ENCODE data around the gene BPTF. TPM values are rescaled to one million over a fixed set of nuclear protein-coding genes. Genes with fewer than 3 reads are reported as not detected.

Gene BPTF
- total RNA-seq, 2 experiments from 2014 or later: 117 to 125 TPM

GRCh38 chr17:67850991-67851631 is 25.8 kb downstream of the BPTF start:
- TF ChIP-seq CTCF (IDR thresholded peaks at IDR 0.05): no peak
- H3K9me3 Mint-ChIP-seq: no peaks in the 10 kb centered on the region
- ATAC-seq (ENCODE audit: poor library complexity): no peak
- Histone ChIP-seq H3K27ac (ENCODE audit: low read depth in 1 of 2, low read length in 2 of 2) (no peak overlapping the region), H3K4me1 (ENCODE audit: insufficient read depth, low read length) (peaks cover 34% of the 10 kb centered on the region), H3K27me3 (ENCODE audit: control insufficient read depth in 1 of 2, insufficient read depth in 2 of 2, low read length in 2 of 2) (no peaks in the 10 kb centered on the region), H3K4me3 (ENCODE audit: low read length) (no peak overlapping the region), H3K9me3 (ENCODE audit: control insufficient read depth in 1 of 2, insufficient read depth in 1 of 2, low read length in 2 of 2) (no peaks in the 10 kb centered on the region), H3K36me3 (ENCODE audit: insufficient read depth, low read length) (peaks cover 20% of the 10 kb centered on the region)
- intact Hi-C loops (cut with DNase I, micrococcal nuclease): no loop called here
- no peak overlapping the region for H3K4me3 Mint-ChIP-seq
- CTCF ChIA-PET: interaction anchor here (1.4 kb wide), 1 partner anchor 10 kb away, joined by 4 read pairs; no protein-coding TSS in a partner anchor
- H3K4me1 Mint-ChIP-seq (ENCODE audit: low read depth): peaks cover 74% of the 10 kb centered on the region
- H3K27ac Mint-ChIP-seq: peak overlapping the region; percentile 2
- H3K36me3 Mint-ChIP-seq (ENCODE audit: low read depth): peaks cover 61% of the 10 kb centered on the region
- H3K27me3 Mint-ChIP-seq: no peaks in the 10 kb centered on the region
- DNase-seq: no peak
- POLR2A ChIA-PET: no interaction called here

GRCh38 chr17:67853703-67854102 is 28.4 kb downstream of the BPTF start:
- Mint-ChIP-seq H3K36me3 (ENCODE audit: low read depth) (peaks cover 73% of the 10 kb centered on the region), H3K4me3 (no peak overlapping the region), H3K4me1 (ENCODE audit: low read depth) (peaks cover 87% of the 10 kb centered on the region), H3K9me3 (no peaks in the 10 kb centered on the region), H3K27ac (peak overlapping the region; percentile 78), H3K27me3 (no peaks in the 10 kb centered on the region)
- Histone ChIP-seq H3K4me1 (ENCODE audit: insufficient read depth, low read length) (peaks cover 41% of the 10 kb centered on the region), H3K27ac (ENCODE audit: low read depth in 1 of 2, low read length in 2 of 2) (no peak overlapping the region), H3K4me3 (ENCODE audit: low read length) (no peak overlapping the region), H3K36me3 (ENCODE audit: insufficient read depth, low read length) (peaks cover 20% of the 10 kb centered on the region), H3K9me3 (ENCODE audit: control insufficient read depth in 1 of 2, insufficient read depth in 1 of 2, low read length in 2 of 2) (no peaks in the 10 kb centered on the region), H3K27me3 (ENCODE audit: control insufficient read depth in 1 of 2, insufficient read depth in 2 of 2, low read length in 2 of 2) (no peaks in the 10 kb centered on the region)
- no peak for TF ChIP-seq CTCF (IDR thresholded peaks at IDR 0.05)
- POLR2A ChIA-PET: no interaction called here
- intact Hi-C loops (cut with DNase I, micrococcal nuclease): no loop called here
- CTCF ChIA-PET: no interaction called here
- ATAC-seq (ENCODE audit: poor library complexity): no peak
- DNase-seq: no peak

DNA sequence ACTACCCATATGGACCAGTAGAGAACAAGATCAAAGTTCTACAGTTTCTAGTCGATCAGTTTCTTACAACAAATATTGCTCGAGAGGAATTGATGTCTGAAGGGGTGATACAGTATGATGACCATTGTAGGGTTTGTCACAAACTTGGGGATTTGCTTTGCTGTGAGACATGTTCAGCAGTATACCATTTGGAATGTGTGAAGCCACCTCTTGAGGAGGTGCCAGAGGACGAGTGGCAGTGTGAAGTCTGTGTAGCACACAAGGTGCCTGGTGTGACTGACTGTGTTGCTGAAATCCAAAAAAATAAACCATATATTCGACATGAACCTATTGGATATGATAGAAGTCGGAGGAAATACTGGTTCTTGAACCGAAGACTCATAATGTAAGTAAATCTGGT is 29.1 kb downstream of the BPTF start:
- peaks cover 87% of the 10 kb centered on the region for H3K4me1 Mint-ChIP-seq (ENCODE audit: low read depth)
- Histone ChIP-seq H3K27me3 (ENCODE audit: control insufficient read depth in 1 of 2, insufficient read depth in 2 of 2, low read length in 2 of 2) (no peaks in the 10 kb centered on the region), H3K27ac (ENCODE audit: low read depth in 1 of 2, low read length in 2 of 2) (no peak overlapping the region), H3K4me1 (ENCODE audit: insufficient read depth, low read length) (peaks cover 46% of the 10 kb centered on the region), H3K36me3 (ENCODE audit: insufficient read depth, low read length) (peaks cover 20% of the 10 kb centered on the region), H3K4me3 (ENCODE audit: low read length) (no peak overlapping the region), H3K9me3 (ENCODE audit: control insufficient read depth in 1 of 2, insufficient read depth in 1 of 2, low read length in 2 of 2) (no peaks in the 10 kb centered on the region)
- POLR2A ChIA-PET: no interaction called here
- H3K4me3 Mint-ChIP-seq: peak overlapping the region; percentile 14
- peaks cover 68% of the 10 kb centered on the region for H3K36me3 Mint-ChIP-seq (ENCODE audit: low read depth)
- no peaks in the 10 kb centered on the region for H3K27me3 Mint-ChIP-seq
- CTCF ChIA-PET: no interaction called here
- peak overlapping the region; percentile 78 for H3K27ac Mint-ChIP-seq
- ATAC-seq (ENCODE audit: poor library complexity): no peak
- TF ChIP-seq CTCF (IDR thresholded peaks at IDR 0.05): no peak
- no peaks in the 10 kb centered on the region for H3K9me3 Mint-ChIP-seq
- no peak for DNase-seq
- intact Hi-C loops (cut with DNase I, micrococcal nuclease): no loop called here

Measured in CD4-positive, alpha-beta T cell (primary cell).